Measurements from ENCODE around the gene MBP. TPM values are rescaled to one million over a fixed set of nuclear protein-coding genes. Genes with fewer than 3 reads are reported as not detected.

MBP gene
- total and polyA plus RNA-seq, 10 donors = 11.1 to 96.0 (median 70.8) TPM

- Histone ChIP-seq H3K9me3 (peaks cover 0 to 6% (median 0%) of the 10 kb centered on the region in 8 donors), H3K36me3 (peaks cover 0 to 54% (median 9%) of the 10 kb centered on the region in 6 donors), H3K4me1 (peaks cover 0 to 49% (median 20%) of the 10 kb centered on the region in 6 donors), H3K4me3 (no peak overlapping the region), H3K27ac (no peak overlapping the region), H3K27me3 (replicated peaks in 1 of 7) (no peaks in the 10 kb centered on the region)
- DNase-seq = no peak
- intact Hi-C loops (cut with DNase I; ENCODE audit: low total_unique reads) = no loop called here
- WGBS, 5 donors = 78 to 90% (median 86%) methylated on average over 10 of the region's 10 CpGs
- TF ChIP-seq POLR2AphosphoS5 (IDR thresholded peaks at IDR 0.05) (peak in 1 of 3 donors; percentile 12), POLR2A (IDR thresholded peaks at IDR 0.05) (no peak)
Observed at GRCh38 chr18:77042583-77042982, 90.0 kb downstream of the MBP start.

GRCh38 chr18:77039196-77040130 is 93.1 kb downstream of the MBP start:
- DNase-seq = no peak
- H3K4me1 ChIP-seq = peaks cover 0 to 41% (median 23%) of the 10 kb centered on the region in 6 donors
- H3K9me3 ChIP-seq = peaks cover 0 to 6% (median 0%) of the 10 kb centered on the region in 8 donors
- TF ChIP-seq POLR2AphosphoS5 (IDR thresholded peaks at IDR 0.05) (no peak), POLR2A (IDR thresholded peaks at IDR 0.05) (no peak), CTCF (IDR thresholded peaks at IDR 0.05 in 8 of 11, conservative IDR thresholded peaks at IDR 0.05 in 3 of 11) (no peak)
- H3K4me3 ChIP-seq = no peak overlapping the region
- H3K36me3 ChIP-seq = peaks cover 0 to 49% (median 5%) of the 10 kb centered on the region in 6 donors
- H3K27me3 ChIP-seq (replicated peaks in 1 of 7) = no peaks in the 10 kb centered on the region
- peak overlapping the region in 3 of 8 donors; percentile 11 to 53 (median 26) for H3K27ac ChIP-seq
- intact Hi-C loops (cut with DNase I; ENCODE audit: low total_unique reads) = no loop called here
- WGBS, 5 donors = 71 to 82% (median 75%) methylated on average over 10 of the region's 10 CpGs

- Histone ChIP-seq H3K9me3 (peaks cover 0 to 6% (median 0%) of the 10 kb centered on the region in 8 donors), H3K27me3 (replicated peaks in 1 of 7) (no peaks in the 10 kb centered on the region), H3K36me3 (peaks cover 0 to 39% (median 5%) of the 10 kb centered on the region in 6 donors), H3K4me3 (no peak overlapping the region), H3K27ac (no peak overlapping the region), H3K4me1 (peaks cover 0 to 46% (median 24%) of the 10 kb centered on the region in 6 donors)
- 72 to 96% (median 86%) methylated on average over 3 of the region's 3 CpGs for WGBS, 5 donors
- no peak for TF ChIP-seq POLR2A (IDR thresholded peaks at IDR 0.05)
- no peak for TF ChIP-seq POLR2AphosphoS5 (IDR thresholded peaks at IDR 0.05)
- no peak for TF ChIP-seq CTCF (IDR thresholded peaks at IDR 0.05 in 8 of 11, conservative IDR thresholded peaks at IDR 0.05 in 3 of 11)
- intact Hi-C loops (cut with DNase I; ENCODE audit: low total_unique reads) = no loop called here
- DNase-seq = no peak
Observed at GRCh38 chr18:77038182-77038858, 94.3 kb downstream of the MBP start.

- Histone ChIP-seq H3K27me3 (replicated peaks in 1 of 7) (no peaks in the 10 kb centered on the region), H3K9me3 (peaks cover 0 to 6% (median 0%) of the 10 kb centered on the region in 8 donors), H3K36me3 (peaks cover 0 to 33% (median 4%) of the 10 kb centered on the region in 6 donors), H3K4me3 (no peak overlapping the region), H3K4me1 (peaks cover 0 to 53% (median 26%) of the 10 kb centered on the region in 6 donors), H3K27ac (no peak overlapping the region)
- intact Hi-C loops (cut with DNase I; ENCODE audit: low total_unique reads) = no loop called here
- no peak for DNase-seq
- WGBS, 5 donors = 88 to 96% (median 91%) methylated on average over 13 of the region's 13 CpGs
- TF ChIP-seq POLR2A (IDR thresholded peaks at IDR 0.05) (no peak), CTCF (IDR thresholded peaks at IDR 0.05 in 8 of 11, conservative IDR thresholded peaks at IDR 0.05 in 3 of 11) (no peak), POLR2AphosphoS5 (IDR thresholded peaks at IDR 0.05) (peak in 1 of 3 donors; percentile 10)
Observed at GRCh38 chr18:77037567-77037966, 95.0 kb downstream of the MBP start.

All from spleen (tissue), 11 donors.